ENCODE data around the gene SMCHD1.
"Not testable (repeated sequence)": the region's sequence is repeated elsewhere in the genome, so short reads cannot be mapped to it uniquely, and the experiment has no call there.

Gene SMCHD1

DNA sequence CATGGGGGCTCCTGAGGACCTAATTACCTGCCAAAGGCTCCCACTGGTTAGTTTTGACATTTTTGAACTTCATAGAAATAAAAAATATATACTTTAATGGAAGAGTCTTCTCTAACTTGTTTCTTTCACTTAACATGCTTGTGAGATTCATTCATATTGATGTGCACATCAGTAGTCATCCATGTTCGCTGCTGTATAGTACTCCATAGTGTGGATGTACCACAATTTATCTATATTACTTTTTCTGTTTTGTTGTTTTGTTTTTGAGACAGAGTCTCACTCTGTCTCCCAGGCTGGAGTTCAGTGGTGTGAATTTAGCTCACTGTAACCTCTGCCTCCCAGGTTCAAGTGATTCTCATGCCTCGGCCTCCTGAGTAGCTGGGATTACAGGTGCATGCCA is 168.4 kb downstream of the SMCHD1 start:
- DNase-seq: no peak

DNA sequence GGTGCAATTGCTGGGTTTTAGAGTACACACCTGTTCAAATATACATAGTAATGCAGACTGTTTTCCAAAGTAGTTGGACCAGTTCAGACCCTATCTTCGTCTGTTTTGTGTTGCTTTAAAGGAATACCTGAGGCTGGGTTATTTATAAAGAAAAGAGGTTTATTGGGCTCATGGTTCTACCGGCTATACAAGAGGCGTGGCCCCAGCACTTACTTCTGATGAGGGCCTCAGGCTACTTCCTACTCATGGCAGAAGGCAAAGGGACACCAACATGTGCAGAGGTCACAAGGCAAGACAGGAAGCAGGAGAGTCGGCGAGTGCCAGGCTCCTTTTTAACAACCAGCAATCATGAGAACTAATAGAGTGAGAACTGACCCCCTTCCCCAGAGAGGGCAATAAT is 169.3 kb downstream of the SMCHD1 start:
- no peak for DNase-seq

DNA sequence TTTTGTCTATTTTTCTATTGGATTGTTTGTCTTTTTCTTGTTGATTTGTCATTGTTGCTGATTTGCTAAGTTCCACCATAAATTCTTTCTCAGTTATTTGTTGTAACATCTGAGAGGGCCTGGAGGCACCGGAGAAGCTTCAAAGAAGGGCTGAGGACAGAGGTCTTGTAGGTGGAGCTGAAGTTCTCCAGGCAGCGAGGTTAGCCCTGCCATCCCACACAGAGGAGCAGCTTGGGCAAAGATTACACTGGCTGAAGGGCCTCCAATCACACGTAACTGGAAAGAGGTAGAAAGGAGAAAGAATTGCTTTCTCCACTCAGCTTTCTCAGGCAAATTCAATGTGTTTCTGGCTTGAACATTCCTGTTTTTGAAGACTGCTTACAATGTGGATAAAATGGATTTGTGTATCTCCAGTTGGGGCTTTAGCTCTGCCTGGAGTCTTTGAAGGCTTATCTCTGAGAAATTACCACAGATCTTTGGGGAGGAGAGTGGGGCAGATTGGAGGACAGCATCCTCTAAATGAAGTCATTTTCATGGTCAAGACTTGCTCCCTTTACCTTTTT is 170.2 kb downstream of the SMCHD1 start:
- no peak for DNase-seq

DNA sequence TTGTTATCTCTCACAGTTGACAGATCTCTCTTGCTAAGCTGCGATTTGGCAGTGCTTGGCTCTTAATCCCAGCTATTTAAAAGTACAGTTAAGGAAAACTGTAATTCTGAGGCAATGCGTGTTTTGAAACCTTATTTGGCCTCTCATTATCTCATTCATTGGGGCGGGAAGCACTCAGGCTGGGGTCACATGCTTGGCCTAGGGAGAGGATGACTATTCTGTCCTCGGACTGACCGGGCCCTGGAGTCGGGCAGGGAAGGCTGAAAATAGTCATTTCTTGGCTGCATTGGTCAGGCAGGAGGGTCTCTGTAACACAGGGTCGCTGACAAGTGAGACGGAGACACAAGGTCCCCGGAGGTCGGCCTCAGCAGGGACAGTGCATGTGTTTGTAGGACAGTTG is 171.1 kb downstream of the SMCHD1 start:
- no peak for DNase-seq

DNA sequence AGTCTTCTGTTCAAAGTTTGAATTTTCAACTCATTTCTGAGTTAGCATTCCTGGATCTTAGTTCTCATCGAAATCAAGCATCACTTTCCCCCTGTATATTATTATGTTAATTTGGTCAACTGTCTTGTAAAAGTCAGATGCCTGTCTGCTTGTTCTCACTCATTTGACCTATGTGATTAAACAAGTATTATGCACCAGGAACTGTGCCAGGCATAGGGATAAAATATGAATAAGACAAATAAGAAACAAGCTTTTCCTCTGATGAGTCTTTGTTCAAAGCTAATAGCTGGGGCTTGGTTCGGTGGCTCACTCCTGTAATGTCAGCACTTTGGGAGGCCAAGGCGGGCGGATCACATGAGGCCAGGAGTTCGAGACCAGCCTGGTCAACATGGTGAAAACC is 171.5 kb downstream of the SMCHD1 start:
- DNase-seq: no peak

DNA sequence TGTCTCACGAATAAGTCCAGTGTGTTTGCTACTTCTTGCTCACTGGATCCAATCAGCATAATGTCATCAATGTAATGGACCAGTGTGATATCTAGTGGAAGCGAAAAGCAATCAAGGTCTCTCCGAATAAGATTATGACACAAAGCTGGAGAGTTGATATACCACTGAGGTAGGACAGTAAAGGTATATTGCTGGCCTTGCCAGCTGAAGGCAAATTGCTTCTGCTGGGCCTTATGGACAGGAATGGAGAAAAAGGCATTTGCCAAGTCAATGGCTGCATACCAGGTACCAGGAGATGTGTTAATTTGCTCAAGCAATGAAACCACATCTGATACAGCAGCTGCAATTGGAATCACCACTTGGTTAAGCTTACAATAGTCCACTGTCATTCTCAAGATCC is 180.6 kb downstream of the SMCHD1 start:
- DNase-seq: not testable (repeated sequence)

DNA sequence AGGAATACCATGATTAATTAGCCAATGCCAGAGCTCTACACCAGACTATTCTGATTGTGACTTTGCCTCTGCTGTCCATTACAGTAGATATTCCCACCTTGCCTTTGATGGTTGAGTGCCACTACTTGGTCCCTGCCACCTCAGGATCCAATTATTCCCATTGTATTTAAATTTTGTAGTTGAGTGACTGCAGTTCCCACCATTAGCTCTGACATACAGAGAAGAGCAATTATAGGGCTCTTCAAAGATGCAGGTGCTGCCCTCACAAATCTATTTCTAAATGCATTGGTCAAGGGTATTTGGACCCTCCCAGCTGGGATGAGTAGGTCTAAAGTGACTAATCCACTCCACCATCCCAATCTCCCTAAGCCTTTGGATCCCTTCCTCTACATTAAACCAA is 181.8 kb downstream of the SMCHD1 start:
- DNase-seq: not testable (repeated sequence)

DNA sequence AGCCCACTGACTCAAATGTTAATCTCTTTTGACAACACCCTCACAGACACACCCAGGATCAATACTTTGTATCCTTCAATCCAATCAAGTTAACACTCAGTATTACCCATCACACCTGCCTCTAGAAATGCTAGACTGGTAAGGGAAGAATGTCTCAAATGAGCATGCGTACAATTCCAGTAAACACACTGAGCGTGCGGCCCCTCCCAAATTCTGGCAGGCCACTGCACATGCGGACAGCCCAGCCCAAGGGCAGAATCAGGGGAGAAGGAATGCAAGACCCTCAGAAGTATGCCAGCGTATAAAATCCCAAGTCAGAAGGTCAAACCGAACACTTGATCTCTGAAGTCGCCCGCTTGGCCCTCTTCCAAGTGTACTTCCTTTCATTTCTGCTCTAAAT is 183.7 kb downstream of the SMCHD1 start:
- no peak for DNase-seq

DNA sequence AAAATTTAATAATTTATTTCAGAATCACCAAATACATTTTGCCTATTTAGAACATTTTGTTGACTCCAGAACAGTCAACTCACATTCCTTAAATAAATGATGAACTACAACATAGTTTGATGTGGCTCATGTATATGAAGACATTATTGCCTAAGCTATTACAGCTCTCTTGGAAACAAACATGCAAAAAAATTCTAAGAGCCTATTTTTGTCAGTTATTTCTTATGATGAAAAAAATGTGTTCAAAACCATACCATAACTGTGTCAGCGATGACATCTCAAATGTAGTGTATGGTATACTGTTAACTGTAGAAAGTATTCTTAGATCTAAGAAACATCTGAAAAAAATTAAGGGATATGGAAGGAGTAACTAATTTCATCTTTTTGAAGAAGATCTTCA is 185.0 kb downstream of the SMCHD1 start:
- no peak for DNase-seq

DNA sequence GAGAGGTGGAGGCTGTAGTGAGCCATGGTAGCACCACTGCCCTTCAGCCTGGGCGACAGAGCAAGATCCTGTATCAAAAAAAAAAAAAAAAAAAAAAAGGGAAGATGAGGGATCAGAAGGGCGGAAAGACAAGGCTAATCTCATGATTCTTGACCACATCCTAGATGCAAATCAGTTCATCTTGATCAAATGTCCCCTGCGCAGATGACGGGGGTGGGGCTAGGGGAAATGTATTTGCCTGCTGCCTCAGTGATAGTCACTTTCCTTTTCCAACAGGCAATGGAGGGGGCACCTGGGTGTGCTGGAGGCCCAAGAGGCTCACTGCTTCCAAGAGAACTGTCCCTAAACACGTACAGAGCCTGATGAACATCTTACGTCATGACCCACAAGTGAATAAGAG is 187.6 kb downstream of the SMCHD1 start:
- no peak for DNase-seq

DNA sequence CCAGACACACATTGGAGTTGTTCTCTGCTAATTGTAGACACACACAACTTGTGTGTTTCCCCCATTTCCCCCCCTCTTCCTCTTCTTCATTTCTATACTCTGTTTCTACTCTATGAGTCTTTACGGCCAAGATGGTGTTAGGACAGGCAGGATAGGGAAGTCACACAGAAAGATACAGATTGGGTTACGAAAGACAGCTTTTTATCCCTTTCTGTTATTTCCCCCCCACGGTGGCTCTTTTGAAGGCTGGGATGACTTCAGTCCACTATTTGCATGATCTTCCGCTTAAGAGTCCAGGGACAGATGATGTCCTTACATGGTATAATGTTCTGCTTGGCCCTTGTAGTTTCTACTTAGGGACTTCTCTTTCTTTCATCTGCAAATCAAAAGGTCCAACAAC is 189.6 kb downstream of the SMCHD1 start:
- no peak for DNase-seq

DNA sequence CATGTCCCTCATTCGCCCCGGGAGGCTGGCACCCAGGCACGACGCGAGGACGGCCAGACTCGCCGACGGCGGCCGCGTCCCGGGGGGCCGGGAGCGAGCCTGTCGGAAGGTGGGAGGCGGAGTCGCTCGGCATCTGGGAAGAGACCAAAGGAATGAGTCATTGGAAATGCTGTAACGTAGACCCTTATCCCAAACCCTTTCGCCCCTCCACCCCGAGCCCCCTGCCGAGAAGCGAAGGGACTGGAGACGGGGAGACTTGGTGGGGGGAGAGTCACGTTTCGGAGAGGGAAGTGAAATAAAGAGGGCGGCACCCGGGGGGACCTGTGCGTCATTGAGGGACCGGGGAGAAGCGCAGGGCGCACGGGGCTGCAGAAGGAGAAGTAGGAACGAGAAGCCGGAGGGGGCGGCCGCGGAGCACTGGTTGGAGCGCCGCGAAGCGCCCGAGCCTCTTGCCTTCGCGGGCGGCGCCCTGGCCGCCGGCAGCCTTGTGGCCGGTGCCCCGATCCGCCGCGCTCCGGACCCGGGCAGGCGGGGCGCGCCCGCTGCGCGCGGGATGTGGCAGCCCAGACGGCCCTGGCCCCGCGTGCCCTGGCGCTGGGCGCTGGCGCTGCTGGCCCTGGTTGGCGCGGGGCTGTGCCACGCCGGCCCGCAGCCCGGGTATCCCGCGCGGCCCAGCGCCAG is 191.2 kb downstream of the SMCHD1 start, which contains the start of gene EMILIN2:
Gene EMILIN2, plus strand, starts transcription at position 371 of the 681 bp plus-strand sequence. Its CDS starts 183 bp downstream, at position 554.
- peak; percentile 5 for DNase-seq

DNA sequence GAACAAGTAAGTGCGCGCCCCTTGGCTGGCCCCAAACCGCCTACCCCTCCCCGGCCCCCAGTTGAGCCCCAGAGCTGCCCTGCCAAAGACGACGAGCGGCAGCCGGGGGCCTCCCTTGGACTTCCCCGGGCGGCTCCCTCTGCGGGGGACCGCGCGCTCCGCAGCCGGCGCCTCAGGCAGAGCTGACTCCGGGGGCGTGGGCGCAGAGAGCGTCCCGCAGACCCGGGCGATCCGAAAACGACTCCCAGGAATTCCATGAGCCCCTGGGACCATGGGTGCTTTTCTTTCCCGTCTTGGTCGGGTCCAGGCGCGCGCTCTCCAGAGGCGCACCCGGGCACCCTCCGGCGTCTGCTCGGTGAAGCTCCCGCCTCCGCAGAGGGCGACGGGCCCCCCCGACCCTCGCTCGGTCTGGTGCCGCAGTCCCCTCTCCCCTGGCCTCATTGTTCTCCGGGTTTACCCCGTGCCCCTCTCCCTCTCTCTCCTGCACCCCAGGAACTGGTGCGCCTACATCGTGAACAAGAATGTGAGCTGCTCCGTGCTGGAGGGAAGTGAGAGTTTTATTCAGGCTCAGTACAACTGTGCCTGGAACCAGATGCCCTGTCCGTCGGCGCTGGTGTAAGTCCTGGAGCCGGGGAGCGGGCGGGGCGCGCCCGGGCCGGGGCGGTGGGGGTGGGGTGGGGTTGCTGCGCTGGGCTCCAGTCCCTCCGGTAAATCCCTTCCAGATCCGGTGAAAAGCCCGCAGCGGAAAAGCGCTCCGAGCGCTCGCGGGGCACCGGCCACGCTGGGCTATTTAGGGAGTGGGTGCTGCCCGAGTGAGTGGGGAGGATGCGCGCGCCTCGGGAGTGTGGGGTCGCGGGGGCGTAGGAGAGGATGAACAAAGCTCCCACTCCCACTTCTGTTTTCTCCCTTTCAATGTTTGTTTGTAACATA is 192.1 kb downstream of the SMCHD1 start:
- peak; percentile 4 for DNase-seq

DNA sequence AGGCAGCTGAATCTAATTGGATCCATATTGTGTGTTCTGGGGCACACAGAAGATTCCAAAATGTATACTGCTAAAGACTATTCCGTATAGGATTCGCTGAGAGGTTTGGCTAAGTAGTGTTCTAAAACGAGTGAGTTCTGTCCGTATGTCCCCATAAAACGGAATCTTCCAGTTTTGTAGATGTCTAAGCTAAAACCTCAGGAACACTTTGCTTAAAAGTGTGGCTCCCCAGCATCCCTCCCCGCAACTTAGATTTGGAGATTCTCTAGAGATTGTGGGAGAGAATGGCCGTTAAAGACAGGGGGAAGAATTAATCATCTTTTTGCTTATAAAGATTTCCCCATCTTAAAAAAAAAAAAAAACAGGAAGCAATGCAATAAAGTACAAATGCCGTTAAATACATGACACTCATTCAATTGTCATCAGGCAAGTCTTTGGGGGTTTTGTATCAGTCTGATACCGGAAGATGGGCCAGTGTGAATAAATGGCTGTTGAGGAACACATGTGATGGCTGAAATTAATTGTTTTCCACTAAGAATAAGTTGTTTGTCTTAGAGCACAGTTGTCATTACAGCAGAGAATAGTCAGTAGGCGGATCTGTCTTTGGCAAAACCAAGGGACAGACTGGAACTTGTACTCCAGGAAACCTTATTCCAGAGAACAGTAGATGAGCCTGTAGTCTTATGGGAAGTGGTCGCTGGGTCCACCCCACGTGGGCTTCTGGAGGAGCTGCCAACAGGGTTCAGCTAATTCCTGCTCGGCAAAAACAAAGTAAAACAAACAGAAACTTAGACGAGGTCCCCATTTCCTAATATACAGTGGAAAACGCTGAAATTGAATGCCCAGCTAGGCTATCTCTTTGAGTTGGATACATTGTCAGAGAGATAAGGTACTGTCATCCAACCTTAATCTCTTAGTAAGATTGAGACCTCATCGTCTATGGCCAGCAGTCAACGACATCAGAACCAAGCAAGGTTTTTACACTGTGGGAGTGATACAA is 193.0 kb downstream of the SMCHD1 start:
- no peak for DNase-seq

DNA sequence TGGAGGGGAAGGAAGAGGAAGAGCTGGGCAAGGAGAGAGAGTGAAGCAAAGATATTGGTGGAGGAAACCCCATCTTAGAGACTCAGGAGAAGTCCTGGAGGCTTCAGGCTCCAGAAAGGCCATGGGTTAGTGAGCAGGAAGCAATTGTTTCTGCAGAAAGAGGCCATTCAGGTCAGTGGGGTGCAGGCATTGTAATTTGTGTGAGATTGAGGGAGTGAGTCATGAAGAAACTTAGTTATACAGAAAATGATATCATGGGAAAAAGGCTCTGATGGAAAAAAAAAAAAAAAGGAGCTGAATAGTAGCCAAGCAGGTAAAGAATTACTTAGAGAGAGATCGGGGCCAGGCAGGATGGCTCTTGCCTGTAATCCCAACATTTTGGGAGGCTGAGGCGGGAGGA is 195.3 kb downstream of the SMCHD1 start:
- DNase-seq: no peak

DNA sequence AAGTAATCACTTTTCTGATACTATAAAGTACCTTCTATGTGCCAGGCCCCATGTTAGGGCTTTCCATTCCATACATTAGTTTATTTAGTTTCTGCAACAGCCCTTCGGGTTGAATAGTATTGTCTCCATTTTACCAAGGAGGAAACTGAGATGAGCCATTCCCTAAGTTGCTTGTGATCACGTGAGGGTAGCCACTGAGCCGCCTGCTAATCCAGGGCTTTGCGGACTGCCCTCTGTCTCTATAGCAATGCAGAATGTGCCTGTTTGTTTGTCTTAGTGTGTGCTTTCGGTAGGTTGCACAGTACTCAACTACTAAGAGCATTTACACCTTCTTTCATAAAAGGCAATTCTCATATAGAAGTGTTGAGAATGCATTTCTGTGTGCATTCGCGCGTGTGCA is 196.2 kb downstream of the SMCHD1 start:
- no peak for DNase-seq

DNA sequence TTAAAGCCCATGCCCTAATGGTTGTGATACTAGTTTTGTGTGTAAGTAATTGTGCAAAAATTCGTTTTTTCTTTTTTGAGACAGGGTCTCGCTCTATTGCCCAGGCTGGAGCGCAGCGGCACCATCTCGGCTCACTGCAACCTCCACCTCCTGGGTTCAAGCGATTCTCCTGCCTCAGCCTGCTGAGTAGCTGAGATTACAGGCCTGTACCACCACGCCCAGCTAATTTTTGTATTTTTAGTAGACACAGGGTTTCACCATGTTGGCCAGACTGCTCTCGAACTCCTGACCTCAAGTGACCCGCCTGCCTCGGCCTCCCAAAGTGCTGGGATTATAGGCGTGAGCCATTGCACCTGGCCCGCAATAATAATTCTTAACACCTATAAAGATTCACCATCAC is 196.9 kb downstream of the SMCHD1 start:
- not testable (repeated sequence) for DNase-seq

DNA sequence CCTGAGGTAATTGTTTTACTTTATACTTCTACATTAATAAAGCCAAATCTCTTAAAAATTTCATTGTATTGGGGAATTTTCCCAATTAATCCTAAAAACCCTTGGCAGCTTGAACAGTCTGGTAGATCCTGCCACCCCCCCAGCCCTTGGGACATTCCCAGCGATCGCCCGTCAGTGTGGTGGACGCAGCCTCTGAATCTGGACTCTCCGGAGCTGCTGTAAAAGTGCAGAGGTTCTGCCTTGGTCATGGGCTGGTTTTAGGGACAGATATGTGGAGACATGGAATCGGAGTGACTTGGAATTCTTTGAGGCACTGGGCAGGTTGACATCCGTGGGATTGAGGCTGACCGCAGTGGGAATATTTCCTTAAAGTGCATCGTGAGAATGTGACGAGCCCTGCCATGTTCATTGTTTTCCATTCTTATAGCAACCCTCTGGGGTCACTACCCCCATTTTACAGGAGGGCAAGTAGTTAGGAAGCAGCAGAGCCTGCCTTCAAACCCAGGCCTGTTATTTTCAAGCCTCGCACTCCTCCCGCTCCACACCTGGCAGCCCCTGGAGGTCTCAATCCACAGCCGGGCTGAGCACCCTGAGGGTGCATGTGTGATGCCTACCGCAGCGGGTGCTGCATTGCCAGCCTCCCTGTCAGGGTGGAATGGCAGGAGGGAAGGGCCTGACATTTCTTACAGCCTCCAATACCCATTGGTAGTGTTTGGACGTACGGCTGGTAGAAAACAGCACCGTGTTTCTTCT is 197.8 kb downstream of the SMCHD1 start:
- DNase-seq: no peak

DNA sequence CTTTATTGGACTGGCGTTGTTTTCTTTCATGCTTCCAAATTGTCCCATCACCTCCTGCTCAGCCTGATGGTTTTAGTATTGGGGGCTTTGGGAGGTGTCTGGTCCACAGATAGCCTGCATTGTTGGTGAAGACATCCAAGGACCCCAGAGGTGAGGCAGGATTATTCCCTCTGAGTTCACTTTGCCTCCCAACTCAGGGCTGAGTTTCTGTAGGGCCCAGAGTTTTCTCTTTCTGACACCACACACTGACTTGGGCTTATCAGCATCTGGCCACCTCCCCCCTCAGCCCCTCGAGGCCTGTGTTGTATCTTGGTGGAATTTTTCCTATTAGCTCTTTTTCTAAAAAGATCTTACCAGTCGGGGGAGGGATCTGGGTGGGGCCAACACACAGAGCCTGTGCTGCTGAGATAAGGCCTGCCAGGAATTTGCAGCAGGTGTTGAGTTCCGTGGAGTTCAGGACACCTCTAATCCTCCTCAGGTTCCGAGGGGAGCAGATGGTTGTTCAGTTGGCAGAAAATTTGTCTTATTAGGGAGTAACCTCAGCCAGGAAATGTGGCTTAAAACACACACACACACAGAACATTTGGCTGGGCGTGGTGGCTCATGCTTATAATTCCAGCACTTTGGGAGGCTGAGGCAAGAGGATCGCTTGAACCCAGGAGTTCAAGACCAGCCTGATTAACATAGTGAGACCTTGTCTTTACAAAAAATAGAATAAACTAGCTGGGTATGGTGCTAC is 198.6 kb downstream of the SMCHD1 start:
- no peak for DNase-seq

Data from activated effector memory CD4-positive, alpha-beta T cell treated with Interleukin-2 at 50 U/mL for 16 hours (primary cell).